Measurements from ENCODE around the gene DOCK7.
A peak's percentile ranks its signal among the peaks of the same experiment; 100 is the strongest.
"Not testable (repeated sequence)": the region's sequence is repeated elsewhere in the genome, so short reads cannot be mapped to it uniquely, and the experiment has no call there.

Gene DOCK7

DNA sequence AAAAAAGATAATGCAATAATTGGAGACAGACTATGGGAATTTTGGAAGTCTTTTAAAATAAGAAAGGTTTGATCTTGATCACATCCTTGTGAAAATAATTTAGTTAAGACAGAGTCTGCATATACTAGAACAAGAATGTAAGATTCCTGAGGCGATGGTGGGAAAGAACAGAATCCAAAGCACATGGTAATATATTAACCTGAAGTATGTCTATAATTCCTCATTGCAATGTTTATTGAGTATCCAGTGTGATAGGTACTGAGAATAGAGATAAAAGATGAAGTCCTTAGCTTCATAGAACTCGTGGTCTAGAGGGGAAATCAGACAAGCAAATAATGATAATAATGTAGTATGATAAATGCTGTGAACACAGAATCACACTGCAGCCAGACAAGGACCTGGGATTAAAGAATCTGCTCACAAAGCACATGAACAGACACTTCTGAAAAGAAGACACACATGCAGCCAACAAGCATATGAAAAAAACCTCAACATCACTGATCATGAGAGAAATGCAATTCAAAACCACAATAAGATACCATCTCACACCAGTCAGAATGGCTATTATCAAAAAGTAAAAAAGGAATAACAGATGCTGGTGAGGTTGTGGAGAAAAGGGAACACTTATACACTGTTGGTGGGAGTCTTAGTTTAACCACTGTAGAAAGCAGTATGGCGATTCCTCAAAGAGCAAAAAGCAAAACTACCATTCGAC lies 97.8 kb downstream of the DOCK7 start:
- TF ChIP-seq, protein P1, sequence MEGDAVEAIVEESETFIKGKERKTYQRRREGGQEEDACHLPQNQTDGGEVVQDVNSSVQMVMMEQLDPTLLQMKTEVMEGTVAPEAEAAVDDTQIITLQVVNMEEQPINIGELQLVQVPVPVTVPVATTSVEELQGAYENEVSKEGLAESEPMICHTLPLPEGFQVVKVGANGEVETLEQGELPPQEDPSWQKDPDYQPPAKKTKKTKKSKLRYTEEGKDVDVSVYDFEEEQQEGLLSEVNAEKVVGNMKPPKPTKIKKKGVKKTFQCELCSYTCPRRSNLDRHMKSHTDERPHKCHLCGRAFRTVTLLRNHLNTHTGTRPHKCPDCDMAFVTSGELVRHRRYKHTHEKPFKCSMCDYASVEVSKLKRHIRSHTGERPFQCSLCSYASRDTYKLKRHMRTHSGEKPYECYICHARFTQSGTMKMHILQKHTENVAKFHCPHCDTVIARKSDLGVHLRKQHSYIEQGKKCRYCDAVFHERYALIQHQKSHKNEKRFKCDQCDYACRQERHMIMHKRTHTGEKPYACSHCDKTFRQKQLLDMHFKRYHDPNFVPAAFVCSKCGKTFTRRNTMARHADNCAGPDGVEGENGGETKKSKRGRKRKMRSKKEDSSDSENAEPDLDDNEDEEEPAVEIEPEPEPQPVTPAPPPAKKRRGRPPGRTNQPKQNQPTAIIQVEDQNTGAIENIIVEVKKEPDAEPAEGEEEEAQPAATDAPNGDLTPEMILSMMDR (conservative IDR thresholded peaks at IDR 0.05; ENCODE audit: low read depth, low read length): no peak
- no peak for DNase-seq (ENCODE audit: low read depth)
- no peak overlapping the region for H3K4me3 ChIP-seq (ENCODE audit: low read depth, low read length)

DNA sequence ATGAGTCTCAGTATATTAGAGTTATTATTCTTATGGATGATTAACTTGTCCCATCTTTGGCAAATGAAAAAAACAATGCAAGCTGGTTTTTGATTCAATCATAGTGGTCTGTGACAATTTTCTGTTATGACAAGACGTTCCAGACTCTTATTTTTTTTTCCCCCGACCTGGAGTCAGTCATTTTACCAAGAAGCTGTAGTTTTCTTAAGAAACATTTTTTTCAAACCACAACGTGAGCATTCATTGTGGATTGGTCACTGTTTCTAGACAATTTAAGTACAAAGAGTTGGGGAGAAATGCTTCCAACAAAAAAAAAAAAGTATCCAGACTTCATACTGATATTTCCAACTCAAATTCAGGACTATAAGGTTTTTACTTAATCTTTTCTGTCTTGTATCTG lies 98.9 kb downstream of the DOCK7 start:
- TF ChIP-seq, protein P1 (conservative IDR thresholded peaks at IDR 0.05; ENCODE audit: low read depth, low read length): no peak
- H3K4me3 ChIP-seq (ENCODE audit: low read depth, low read length): no peak overlapping the region

DNA sequence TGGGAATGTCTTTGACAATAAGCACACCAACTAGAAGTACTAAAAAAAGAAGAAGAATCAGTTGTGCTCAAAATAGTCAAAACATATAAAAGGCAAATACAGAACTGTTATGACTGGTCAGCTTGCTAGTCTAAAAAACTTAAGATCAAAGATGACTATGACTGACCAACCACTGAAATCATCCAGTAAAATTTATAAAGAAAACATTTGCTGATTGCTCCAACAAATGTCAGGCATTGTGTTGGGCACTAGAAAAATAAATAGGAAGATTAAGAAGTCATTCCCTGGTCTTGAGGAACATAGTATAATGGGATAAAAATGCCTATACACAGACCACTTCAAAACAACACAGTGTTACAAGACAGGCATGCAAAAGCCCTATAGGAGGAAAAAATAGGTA lies 100.2 kb downstream of the DOCK7 start:
- DNase-seq (ENCODE audit: low read depth): no peak
- TF ChIP-seq, protein P1 (conservative IDR thresholded peaks at IDR 0.05; ENCODE audit: low read depth, low read length): no peak
- no peak overlapping the region for H3K4me3 ChIP-seq (ENCODE audit: low read depth, low read length)

More for the DNA sequence above, 98.9 kb downstream of the DOCK7 start:
- DNase-seq (ENCODE audit: low read depth): peak; percentile 56

DNA sequence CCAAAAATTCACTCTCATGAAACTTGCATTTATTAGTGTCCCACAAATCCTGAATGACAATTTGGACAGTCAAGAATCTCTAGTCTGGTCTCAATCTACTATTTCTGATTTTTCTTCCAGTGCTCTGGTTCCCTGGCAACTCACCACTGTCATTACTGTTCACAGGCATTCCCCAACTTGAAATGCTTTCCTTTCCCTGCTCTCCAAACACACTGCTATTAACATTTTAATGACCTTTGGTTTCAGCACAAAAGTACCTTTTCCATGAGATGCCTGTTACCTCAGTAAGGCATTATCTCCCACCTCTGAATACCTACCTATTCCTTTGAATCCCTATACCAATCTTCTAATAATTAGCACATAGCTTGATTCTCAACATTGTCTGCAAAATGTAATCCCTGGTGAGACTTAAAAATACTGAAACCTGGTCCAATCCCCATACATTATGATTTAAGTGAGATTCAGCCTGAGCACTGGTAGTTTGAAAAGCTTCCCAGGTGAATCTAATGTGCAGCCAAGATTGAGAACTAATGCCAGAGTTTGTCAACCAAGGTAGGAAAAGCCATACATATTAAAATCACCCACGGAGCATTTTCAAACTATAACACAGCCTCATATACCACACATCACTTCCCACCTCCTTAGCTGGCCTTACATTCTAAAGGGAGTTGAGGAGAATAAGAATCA lies 102.6 kb downstream of the DOCK7 start:
- TF ChIP-seq, protein P1 (conservative IDR thresholded peaks at IDR 0.05; ENCODE audit: low read depth, low read length): no peak
- no peak overlapping the region for H3K4me3 ChIP-seq (ENCODE audit: low read depth, low read length)

DNA sequence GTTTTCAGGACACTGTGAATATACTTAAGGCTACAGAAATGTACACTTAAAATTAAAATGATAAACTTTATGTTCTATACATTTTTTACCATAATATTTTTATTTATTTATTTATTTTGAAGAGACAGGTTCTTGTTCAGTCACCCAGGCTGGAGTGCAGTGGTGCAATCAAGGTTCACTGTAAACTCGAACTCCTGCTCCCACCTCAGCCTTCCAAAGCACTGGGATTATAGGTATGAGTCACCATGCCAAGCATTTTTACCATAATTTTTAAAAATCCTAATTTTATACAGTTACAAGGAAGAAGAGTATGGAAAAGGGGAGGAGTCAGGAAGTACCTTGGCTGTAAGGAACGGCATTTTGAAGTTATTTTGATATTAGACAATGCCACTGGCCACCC lies 114.5 kb downstream of the DOCK7 start:
- no peak overlapping the region for H3K4me3 ChIP-seq (ENCODE audit: low read depth, low read length)
- no peak for DNase-seq (ENCODE audit: low read depth)
- TF ChIP-seq, protein P1 (conservative IDR thresholded peaks at IDR 0.05; ENCODE audit: low read depth, low read length): no peak

More for the DNA sequence above, 102.6 kb downstream of the DOCK7 start:
- DNase-seq (ENCODE audit: low read depth): no peak

DNA sequence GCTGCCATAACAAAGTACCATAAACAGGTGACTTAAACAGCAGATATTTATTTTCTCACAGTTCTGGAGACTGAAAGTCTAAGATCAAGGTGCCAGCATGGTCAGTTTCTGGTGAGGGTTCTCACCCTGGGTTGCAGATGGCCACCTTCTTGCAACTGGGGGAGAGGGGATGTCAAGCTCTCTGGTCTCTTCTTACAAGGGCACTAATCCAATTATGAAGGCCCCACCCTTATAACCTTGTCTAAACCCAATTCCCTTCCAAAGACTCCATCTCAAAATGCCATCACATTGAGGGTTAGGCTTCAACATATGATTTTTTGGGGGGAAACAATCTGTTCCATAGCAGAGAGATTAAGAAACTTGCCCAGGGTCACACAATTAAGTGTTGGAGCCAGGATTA lies 115.7 kb downstream of the DOCK7 start:
- H3K4me3 ChIP-seq (ENCODE audit: low read depth, low read length): no peak overlapping the region
- DNase-seq (ENCODE audit: low read depth): no peak
- TF ChIP-seq, protein P1 (conservative IDR thresholded peaks at IDR 0.05; ENCODE audit: low read depth, low read length): no peak

DNA sequence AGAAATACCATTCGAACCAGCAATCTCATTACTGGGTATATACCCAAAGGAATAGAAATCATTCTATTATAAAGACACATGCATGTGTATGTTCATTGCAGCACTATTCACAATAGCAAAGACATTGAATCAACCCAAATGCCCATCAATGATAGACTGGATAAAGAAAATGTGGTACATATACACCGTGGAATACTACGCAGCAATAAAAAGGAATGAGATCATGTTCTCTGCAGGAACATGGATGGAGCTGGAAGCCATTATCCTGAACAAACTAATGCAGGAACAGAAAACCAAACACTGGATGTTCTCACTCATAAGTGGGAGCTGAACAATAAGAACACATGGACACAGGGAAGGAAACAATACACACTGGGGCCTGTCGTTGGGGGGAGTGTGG lies 116.7 kb downstream of the DOCK7 start:
- not testable (repeated sequence) for DNase-seq (ENCODE audit: low read depth); H3K4me3 ChIP-seq (ENCODE audit: low read depth, low read length)

DNA sequence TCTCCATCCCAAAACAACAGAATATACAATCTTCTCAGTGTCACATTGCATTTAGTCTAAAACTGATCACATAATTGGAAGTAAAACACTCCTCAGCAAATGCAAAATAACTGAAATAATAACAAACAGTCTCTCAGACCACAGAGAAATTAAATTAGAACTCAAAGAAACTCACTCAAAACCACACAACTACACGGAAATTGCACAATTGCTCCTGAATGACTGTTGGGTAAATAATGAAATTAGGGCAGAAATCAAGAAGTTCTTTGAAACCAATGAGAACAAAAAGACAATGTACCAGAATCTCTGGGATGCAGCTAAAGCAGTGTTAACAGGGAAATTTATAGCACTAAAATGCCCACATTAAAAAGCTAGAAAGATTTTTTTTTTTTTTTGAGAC lies 120.3 kb downstream of the DOCK7 start:
- DNase-seq (ENCODE audit: low read depth); H3K4me3 ChIP-seq (ENCODE audit: low read depth, low read length): not testable (repeated sequence)

DNA sequence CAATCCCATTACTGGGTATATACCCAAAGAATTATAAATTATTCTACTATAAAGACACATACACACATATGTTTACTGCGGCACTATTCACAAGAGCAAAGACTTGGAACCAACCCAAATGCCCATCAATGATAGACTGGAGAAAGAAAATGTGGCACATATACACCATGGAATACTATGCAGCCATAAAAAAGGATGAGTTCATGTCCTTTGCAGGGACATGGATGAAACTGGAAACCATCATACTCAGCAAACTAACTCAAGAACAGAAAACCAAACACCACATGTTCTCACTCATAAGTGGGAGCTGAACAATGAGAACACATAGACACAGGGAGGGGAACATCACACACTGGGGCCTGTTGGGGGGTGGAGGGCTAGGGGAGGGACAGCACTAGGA lies 121.0 kb downstream of the DOCK7 start:
- H3K4me3 ChIP-seq (ENCODE audit: low read depth, low read length); DNase-seq (ENCODE audit: low read depth): not testable (repeated sequence)
